Measurements from ENCODE around the gene SLC30A2.

The SLC30A2 gene

DNA sequence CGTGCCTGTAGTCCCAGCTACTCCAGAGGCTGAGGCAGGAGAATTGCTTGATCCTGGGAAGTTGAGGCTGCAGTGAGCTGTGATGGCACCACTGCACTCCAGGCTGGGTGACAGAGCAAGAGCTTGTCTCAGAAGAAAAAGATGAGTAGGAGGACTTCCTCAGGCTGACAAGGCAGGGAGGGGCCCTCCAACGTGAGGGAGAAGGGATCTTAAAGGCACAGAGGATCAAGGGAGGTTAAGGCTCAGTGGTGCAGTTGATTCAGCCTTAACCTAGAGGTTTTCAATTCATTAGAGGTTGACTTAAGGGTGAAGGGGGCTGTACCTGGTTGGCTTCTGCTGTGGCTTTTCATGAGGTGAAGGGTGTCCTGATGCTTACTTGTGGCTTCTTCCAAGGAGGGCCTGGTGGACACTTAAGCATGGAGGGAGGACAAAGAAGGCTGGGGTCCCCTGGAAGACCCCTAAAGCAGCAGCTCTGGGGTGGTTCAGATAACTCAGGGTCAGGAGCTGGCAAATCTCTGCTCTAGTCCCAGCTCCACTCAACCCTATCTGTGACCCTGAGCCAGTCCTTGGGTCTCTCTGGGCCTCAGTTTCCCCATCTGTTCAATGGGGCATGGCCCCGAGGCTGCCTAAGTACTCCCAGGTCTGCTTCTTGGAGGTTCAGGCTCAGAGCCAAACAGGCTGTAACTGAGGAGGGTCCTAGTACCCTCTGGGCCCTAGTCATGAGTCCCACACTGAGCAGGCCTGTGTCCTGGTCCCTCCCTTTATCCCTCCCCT, 18.0 kb downstream of the SLC30A2 start:
- TF ChIP-seq, protein P1, sequence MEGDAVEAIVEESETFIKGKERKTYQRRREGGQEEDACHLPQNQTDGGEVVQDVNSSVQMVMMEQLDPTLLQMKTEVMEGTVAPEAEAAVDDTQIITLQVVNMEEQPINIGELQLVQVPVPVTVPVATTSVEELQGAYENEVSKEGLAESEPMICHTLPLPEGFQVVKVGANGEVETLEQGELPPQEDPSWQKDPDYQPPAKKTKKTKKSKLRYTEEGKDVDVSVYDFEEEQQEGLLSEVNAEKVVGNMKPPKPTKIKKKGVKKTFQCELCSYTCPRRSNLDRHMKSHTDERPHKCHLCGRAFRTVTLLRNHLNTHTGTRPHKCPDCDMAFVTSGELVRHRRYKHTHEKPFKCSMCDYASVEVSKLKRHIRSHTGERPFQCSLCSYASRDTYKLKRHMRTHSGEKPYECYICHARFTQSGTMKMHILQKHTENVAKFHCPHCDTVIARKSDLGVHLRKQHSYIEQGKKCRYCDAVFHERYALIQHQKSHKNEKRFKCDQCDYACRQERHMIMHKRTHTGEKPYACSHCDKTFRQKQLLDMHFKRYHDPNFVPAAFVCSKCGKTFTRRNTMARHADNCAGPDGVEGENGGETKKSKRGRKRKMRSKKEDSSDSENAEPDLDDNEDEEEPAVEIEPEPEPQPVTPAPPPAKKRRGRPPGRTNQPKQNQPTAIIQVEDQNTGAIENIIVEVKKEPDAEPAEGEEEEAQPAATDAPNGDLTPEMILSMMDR (IDR thresholded peaks at IDR 0.05; ENCODE audit: borderline replicate concordance, control extremely low read depth, extremely low read depth, insufficient read depth, missing control alignments), result no peak
- DNase-seq (ENCODE audit: low spot score), result no peak
- in situ Hi-C loops (cut with MboI; ENCODE audit: low sequenced_read_pairs, unreplicated experiment), result no loop called here

DNA sequence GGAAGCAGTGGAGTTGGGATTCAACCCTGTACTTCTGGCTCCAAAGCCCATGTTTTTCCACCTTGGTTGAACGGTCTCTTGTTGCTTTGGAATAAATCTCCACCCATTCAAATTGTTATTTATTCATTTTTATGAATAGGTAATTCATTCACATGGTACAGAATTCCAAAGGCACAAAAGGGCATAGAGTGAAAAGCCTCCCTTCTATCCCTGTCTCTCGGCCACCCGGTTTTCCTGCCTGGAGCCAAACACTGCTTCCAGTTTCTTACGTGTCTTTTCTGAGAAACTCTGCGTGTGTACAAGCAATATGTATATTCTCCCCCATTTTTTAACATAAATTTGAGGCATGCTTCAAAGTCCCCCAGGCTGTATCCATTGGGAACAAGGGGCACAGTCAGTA, 20.4 kb downstream of the SLC30A2 start:
- in situ Hi-C loops (cut with MboI; ENCODE audit: low sequenced_read_pairs, unreplicated experiment), result no loop called here
- DNase-seq (ENCODE audit: low spot score), result no peak
- TF ChIP-seq, protein P1 (IDR thresholded peaks at IDR 0.05; ENCODE audit: borderline replicate concordance, control extremely low read depth, extremely low read depth, insufficient read depth, missing control alignments), result no peak

DNA sequence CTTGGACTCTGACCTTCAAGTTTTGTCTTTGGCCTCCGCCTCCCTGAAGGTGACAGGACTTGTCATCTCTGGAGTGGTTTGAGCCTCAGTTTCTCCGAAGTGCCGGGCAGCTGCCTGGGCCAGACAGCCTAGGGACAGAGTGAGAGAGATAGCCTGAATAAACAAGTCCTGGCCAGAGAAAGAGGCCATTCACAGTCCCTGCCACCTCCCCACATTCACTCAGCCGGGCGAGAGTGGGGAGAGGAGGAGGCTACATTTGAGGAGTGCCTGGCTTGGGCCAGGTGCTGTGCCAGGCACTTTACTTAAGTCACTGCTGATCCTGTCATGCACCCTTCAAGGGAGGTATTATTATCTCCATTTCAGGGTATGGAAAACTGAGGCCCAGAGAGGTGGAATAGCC, 20.9 kb downstream of the SLC30A2 start:
- TF ChIP-seq, protein P1 (IDR thresholded peaks at IDR 0.05; ENCODE audit: borderline replicate concordance, control extremely low read depth, extremely low read depth, insufficient read depth, missing control alignments), result no peak
- no peak for DNase-seq (ENCODE audit: low spot score)
- in situ Hi-C loops (cut with MboI; ENCODE audit: low sequenced_read_pairs, unreplicated experiment), result no loop called here

DNA sequence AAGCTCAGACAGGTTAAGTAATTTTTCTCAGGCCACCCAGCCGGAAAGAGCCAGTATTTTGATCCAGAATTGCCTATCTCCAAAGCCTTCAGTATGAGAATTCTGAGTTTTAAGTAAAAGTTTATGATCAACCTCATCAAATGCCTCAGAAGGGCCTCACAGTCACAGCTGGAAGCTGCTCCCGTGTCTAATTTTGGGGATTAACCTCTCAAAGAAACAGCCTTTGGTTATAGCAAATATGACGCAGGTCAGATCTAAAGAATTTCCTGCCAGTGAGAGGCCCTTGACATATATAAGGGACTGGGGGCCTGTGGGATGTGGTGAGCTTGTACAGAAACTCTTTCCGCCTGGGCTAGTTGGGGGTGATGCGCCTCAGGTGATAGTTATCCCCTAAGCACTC, 22.1 kb downstream of the SLC30A2 start:
- TF ChIP-seq, protein P1 (IDR thresholded peaks at IDR 0.05; ENCODE audit: borderline replicate concordance, control extremely low read depth, extremely low read depth, insufficient read depth, missing control alignments), result no peak
- DNase-seq (ENCODE audit: low spot score), result no peak
- in situ Hi-C loops (cut with MboI; ENCODE audit: low sequenced_read_pairs, unreplicated experiment), result no loop called here

DNA sequence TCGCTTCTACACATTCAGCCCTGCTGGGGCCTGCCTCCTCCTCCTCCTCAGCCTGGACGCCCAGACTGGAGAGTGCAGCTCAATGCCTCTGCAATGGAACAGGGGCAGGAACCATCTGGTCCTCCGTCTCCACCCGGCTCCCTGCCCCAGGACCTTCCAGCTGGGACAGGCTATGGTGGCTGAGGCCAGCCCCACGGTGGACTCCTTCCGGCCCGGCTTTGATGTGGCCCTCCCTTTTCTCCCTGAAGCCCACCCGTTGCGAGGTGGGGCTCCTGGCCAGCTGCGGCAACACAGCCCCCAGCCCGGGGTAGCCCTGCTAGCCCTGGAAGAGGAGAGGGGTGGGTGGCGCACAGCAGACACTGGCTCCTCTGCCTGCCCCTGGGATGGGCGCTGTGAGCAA, 22.9 kb downstream of the SLC30A2 start:
- DNase-seq (ENCODE audit: low spot score), result no peak
- in situ Hi-C loops (cut with MboI; ENCODE audit: low sequenced_read_pairs, unreplicated experiment), result no loop called here
- TF ChIP-seq, protein P1 (IDR thresholded peaks at IDR 0.05; ENCODE audit: borderline replicate concordance, control extremely low read depth, extremely low read depth, insufficient read depth, missing control alignments), result no peak

DNA sequence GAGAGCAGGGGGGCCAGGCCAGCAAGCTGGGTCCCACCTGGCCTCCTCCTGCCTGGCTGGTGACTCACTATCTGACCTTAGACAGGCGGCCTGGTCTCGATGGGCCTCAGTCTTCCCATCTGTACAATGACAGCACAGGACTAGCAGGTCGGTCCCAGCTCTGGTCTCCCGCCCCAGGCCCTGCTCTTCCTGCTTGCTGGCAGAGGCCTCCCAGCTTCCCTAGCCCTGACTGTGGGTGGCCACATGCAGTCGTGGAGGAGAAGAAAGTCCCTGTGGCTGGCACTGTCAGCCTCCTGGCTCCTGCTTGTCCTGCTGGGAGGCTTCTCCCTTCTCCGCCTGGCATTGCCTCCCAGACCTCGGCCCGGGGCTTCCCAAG, 23.5 kb downstream of the SLC30A2 start:
- in situ Hi-C loops (cut with MboI; ENCODE audit: low sequenced_read_pairs, unreplicated experiment), result no loop called here
- no peak for DNase-seq (ENCODE audit: low spot score)
- TF ChIP-seq, protein P1 (IDR thresholded peaks at IDR 0.05; ENCODE audit: borderline replicate concordance, control extremely low read depth, extremely low read depth, insufficient read depth, missing control alignments), result no peak
